ENCODE data around the gene RFLNA.

DNA sequence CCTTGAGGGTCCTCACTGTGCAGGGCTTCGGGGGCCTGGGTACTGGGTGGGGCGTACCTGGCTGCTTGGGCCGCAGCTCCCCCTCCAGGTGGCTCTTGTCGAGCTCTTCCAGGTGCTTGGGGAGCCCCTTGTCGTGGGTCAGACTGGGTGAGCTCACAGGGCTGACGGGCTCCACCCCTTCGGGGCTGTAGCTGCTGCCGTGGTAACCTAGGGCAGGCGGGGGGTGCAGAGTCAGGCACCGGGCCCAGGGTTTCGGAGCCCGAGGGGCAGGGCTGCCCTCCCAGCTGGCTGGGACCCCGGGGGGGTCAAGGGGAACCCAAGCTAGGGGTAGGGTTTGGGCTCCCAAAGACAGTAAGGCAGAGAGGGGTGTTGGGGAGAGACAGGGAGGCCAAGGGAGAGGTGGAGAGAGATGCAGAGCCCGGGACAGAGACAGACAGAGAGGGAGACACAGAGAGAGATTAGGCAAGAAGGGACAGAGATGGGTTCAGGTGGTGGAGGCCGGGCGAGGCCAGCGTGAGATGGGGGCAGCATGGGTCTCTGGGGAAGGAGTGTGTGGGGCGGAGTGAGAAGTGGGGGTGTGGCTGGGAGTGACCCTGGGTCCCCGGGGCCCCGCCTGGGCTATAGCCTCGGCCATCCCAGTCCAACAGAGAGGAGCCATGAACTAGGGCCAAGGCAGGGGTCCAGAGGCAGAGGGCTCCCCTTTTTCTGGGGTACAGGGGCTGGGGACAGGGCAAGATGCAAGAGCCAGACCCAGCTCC, 40.7 kb downstream of the RFLNA start:
- TF ChIP-seq EZH2 (IDR thresholded peaks at IDR 0.05; ENCODE audit: borderline replicate concordance): no peak
- TF ChIP-seq, protein P1, sequence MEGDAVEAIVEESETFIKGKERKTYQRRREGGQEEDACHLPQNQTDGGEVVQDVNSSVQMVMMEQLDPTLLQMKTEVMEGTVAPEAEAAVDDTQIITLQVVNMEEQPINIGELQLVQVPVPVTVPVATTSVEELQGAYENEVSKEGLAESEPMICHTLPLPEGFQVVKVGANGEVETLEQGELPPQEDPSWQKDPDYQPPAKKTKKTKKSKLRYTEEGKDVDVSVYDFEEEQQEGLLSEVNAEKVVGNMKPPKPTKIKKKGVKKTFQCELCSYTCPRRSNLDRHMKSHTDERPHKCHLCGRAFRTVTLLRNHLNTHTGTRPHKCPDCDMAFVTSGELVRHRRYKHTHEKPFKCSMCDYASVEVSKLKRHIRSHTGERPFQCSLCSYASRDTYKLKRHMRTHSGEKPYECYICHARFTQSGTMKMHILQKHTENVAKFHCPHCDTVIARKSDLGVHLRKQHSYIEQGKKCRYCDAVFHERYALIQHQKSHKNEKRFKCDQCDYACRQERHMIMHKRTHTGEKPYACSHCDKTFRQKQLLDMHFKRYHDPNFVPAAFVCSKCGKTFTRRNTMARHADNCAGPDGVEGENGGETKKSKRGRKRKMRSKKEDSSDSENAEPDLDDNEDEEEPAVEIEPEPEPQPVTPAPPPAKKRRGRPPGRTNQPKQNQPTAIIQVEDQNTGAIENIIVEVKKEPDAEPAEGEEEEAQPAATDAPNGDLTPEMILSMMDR (IDR thresholded peaks at IDR 0.05; ENCODE audit: poor library complexity): no peak
- no peak for TF ChIP-seq EZH2phosphoT487 (IDR thresholded peaks at IDR 0.05; ENCODE audit: low read depth, severe bottlenecking, unreplicated experiment)
